H1 (cell line): ENCODE measurements around the gene MAMSTR. TPM values are rescaled to one million over a fixed set of nuclear protein-coding genes. Genes with fewer than 3 reads are reported as not detected.

Experiments used
- ASH2L ChIP-seq: fragments of 200-600, 300-600 bp; sonication (generic); IDR thresholded peaks from one replicate; pipeline ENCODE4 v1.7.1; 2017; ENCODE audit warnings: low read length
- CHD1 ChIP-seq: IDR thresholded peaks from 2 replicates; pipeline ENCODE4 v1.6.1; 2012; ENCODE audit warnings: low read depth, low read length, improper control_type of control experiment
- CTCF ChIP-seq, 3 experiments: IDR thresholded peaks; 1 replicate in 2 of 3; 2 replicates in 1 of 3; pipeline versions ENCODE4 v1.5.1 to v1.6.1; 2011; ENCODE audit warnings: low read length in 3 of 3, mild to moderate bottlenecking in 3 of 3, inconsistent platforms in 2 of 3, low read depth in 1 of 3, moderate library complexity in 1 of 3; ENCODE audit not compliant: insufficient read depth in 1 of 3; ENCODE audit errors: control extremely low read depth in 1 of 3
- HDAC6 ChIP-seq: IDR thresholded peaks from one replicate; pipeline ENCODE4 v1.7.1; 2012; ENCODE audit warnings: low read depth, mild to moderate bottlenecking, inconsistent platforms, low read length, moderate library complexity
- JUN ChIP-seq: IDR thresholded peaks from 2 replicates; pipeline ENCODE4 v1.6.1; 2011; ENCODE audit warnings: low read depth, mild to moderate bottlenecking, improper control_type of control experiment, low read length
- KDM1A ChIP-seq: fragments of 200-600, 300-600 bp; sonication (generic); IDR thresholded peaks from 2 replicates; pipeline ENCODE4 v1.7.1; 2016; ENCODE audit warnings: mild to moderate bottlenecking, low read length, borderline replicate concordance
- POLR2A ChIP-seq, 2 experiments: IDR thresholded peaks; 1 replicate in 1 of 2; 2 replicates in 1 of 2; pipeline ENCODE4 v1.6.1; 2011; ENCODE audit warnings: low read depth in 2 of 2, low read length in 2 of 2, mild to moderate bottlenecking in 2 of 2; ENCODE audit errors: control extremely low read depth in 1 of 2
- polyA plus RNA-seq, 7 experiments: library from polyadenylated mRNA; depleted of rRNA in 3 of 7; stranded (reverse) in 5 of 7; unstranded in 2 of 7; fragments of >200 nt in 5 of 7; fragments of 200-250 nt in 2 of 7; gene quantifications; 1 replicate in 5 of 7; 2 replicates in 1 of 7; 4 replicates in 1 of 7; pipeline versions ENCODE4 v1.2.1 to v1.2.3, GENCODE V29; 2011 to 2013; ENCODE audit warnings: missing spikeins in 2 of 7, mixed read lengths in 2 of 7
- total RNA-seq: library from RNA; stranded (reverse); fragmentation: NEBNext Ultra II Directional; extraction: Animal tissue kit (Norgen Biotek cat#: 25700); gene quantifications from 2 replicates; pipeline ENCODE4 v1.2.1, GENCODE V29; 2021

The MAMSTR gene
- total and polyA plus RNA-seq, 2 of the 8 experiments (the other 6 are each of a cell fraction or from before 2014, with no cell fraction given), result 2.0 to 2.3 TPM

GRCh38 chr19:48663667-48664066 is 55.9 kb downstream of the MAMSTR start (continued):
- TF ChIP-seq POLR2A (IDR thresholded peaks at IDR 0.05; ENCODE audit: control extremely low read depth in 1 of 2, low read depth in 2 of 2, low read length in 2 of 2) (no peak), JUN (no peak), CHD1 (no peak), ASH2L (no peak), HDAC6 (no peak), KDM1A (no peak), CTCF (IDR thresholded peaks at IDR 0.05; ENCODE audit: control extremely low read depth in 1 of 3, insufficient read depth in 1 of 3, low read depth in 1 of 3, low read length in 3 of 3) (no peak)

Other genes starting within 250 kb of the MAMSTR start
- gene LMTK3, start 207.9 kb downstream of the MAMSTR start, total RNA-seq, result 12.4 and 13.6 TPM in 2 replicates
- gene LMTK3, start 207.9 kb downstream of the MAMSTR start, polyA plus RNA-seq (2011; rRNA removed), result 2.7 and 7.3 TPM in 2 replicates
- 0.99 and 1.5 TPM in 2 replicates for gene SULT2B1, start 167.6 kb downstream of the MAMSTR start, total RNA-seq
- 2.6 and 3.8 TPM in 2 replicates for gene SULT2B1, start 167.6 kb downstream of the MAMSTR start, polyA plus RNA-seq (2011; rRNA removed)
- gene SPACA4, start 113.0 kb downstream of the MAMSTR start, total RNA-seq, result not detected in 2 replicates
- not detected in 2 replicates for gene SPACA4, start 113.0 kb downstream of the MAMSTR start, polyA plus RNA-seq (2011; rRNA removed)
- gene FAM83E, start 104.6 kb downstream of the MAMSTR start, total RNA-seq, result 5.3 and 6.5 TPM in 2 replicates
- gene FAM83E, start 104.6 kb downstream of the MAMSTR start, polyA plus RNA-seq (2011; rRNA removed), result 1.8 and 2.5 TPM in 2 replicates
- 1,669 and 1,693 TPM in 2 replicates for gene RPL18, start 100.5 kb downstream of the MAMSTR start, total RNA-seq
- 2,789 and 3,426 TPM in 2 replicates for gene RPL18, start 100.5 kb downstream of the MAMSTR start, polyA plus RNA-seq (2011; rRNA removed)
- 60.9 and 61.6 TPM in 2 replicates for gene SPHK2, start 100.2 kb downstream of the MAMSTR start, total RNA-seq
- gene SPHK2, start 100.2 kb downstream of the MAMSTR start, polyA plus RNA-seq (2011; rRNA removed), result 43.9 and 81.8 TPM in 2 replicates
- 8.3 and 9.9 TPM in 2 replicates for gene DBP, start 82.3 kb downstream of the MAMSTR start, total RNA-seq
- 7.5 and 8.2 TPM in 2 replicates for gene DBP, start 82.3 kb downstream of the MAMSTR start, polyA plus RNA-seq (2011; rRNA removed)
- 51.7 and 53.0 TPM in 2 replicates for gene CA11, start 73.5 kb downstream of the MAMSTR start, total RNA-seq
- 71.4 and 78.9 TPM in 2 replicates for gene CA11, start 73.5 kb downstream of the MAMSTR start, polyA plus RNA-seq (2011; rRNA removed)
- 0.15 and 0.47 TPM in 2 replicates for gene NTN5, start 46.7 kb downstream of the MAMSTR start, total RNA-seq
- gene NTN5, start 46.7 kb downstream of the MAMSTR start, polyA plus RNA-seq (2011; rRNA removed), result 0.80 and 0.85 TPM in 2 replicates
- gene FUT2, start 23.8 kb downstream of the MAMSTR start, total RNA-seq, result 5.0 and 7.0 TPM in 2 replicates
- gene FUT2, start 23.8 kb downstream of the MAMSTR start, polyA plus RNA-seq (2011; rRNA removed), result 5.6 and 8.2 TPM in 2 replicates
- 8.7 and 9.3 TPM in 2 replicates for gene RASIP1, start 20.9 kb upstream of the MAMSTR start, total RNA-seq
- gene RASIP1, start 20.9 kb upstream of the MAMSTR start, polyA plus RNA-seq (2011; rRNA removed), result 11.4 and 16.4 TPM in 2 replicates
- gene IZUMO1, start 27.2 kb upstream of the MAMSTR start, total RNA-seq, result 1.7 and 1.8 TPM in 2 replicates
- 0.33 and 0.46 TPM in 2 replicates for gene IZUMO1, start 27.2 kb upstream of the MAMSTR start, polyA plus RNA-seq (2011; rRNA removed)
- gene FUT1, start 32.9 kb upstream of the MAMSTR start, total RNA-seq, result 12.2 and 12.9 TPM in 2 replicates
- 7.4 and 12.4 TPM in 2 replicates for gene FUT1, start 32.9 kb upstream of the MAMSTR start, polyA plus RNA-seq (2011; rRNA removed)
- gene FGF21, start 35.8 kb upstream of the MAMSTR start, total RNA-seq, result 0.48 TPM in 1 of 2 replicates, not detected in the other
- 0.80 and 2.2 TPM in 2 replicates for gene FGF21, start 35.8 kb upstream of the MAMSTR start, polyA plus RNA-seq (2011; rRNA removed)
- gene BCAT2, start 91.3 kb upstream of the MAMSTR start, total RNA-seq, result 42.5 and 44.5 TPM in 2 replicates
- gene BCAT2, start 91.3 kb upstream of the MAMSTR start, polyA plus RNA-seq (2011; rRNA removed), result 48.7 and 77.3 TPM in 2 replicates
- gene HSD17B14, start 116.8 kb upstream of the MAMSTR start, total RNA-seq, result 8.4 and 9.7 TPM in 2 replicates
- gene HSD17B14, start 116.8 kb upstream of the MAMSTR start, polyA plus RNA-seq (2011; rRNA removed), result 25.5 and 32.7 TPM in 2 replicates
- 16.8 and 18.0 TPM in 2 replicates for gene PLEKHA4, start 148.9 kb upstream of the MAMSTR start, total RNA-seq
- gene PLEKHA4, start 148.9 kb upstream of the MAMSTR start, polyA plus RNA-seq (2011; rRNA removed), result 8.2 and 14.1 TPM in 2 replicates
- gene PPP1R15A, start 152.7 kb upstream of the MAMSTR start, total RNA-seq, result 12.8 and 14.0 TPM in 2 replicates
- 4.1 and 8.6 TPM in 2 replicates for gene PPP1R15A, start 152.7 kb upstream of the MAMSTR start, polyA plus RNA-seq (2011; rRNA removed)
- 1.0 and 1.1 TPM in 2 replicates for gene TULP2, start 179.0 kb upstream of the MAMSTR start, total RNA-seq
- gene TULP2, start 179.0 kb upstream of the MAMSTR start, polyA plus RNA-seq (2011; rRNA removed), result 0.95 and 1.8 TPM in 2 replicates
- 106 and 111 TPM in 2 replicates for gene NUCB1, start 180.6 kb upstream of the MAMSTR start, total RNA-seq
- gene NUCB1, start 180.6 kb upstream of the MAMSTR start, polyA plus RNA-seq (2011; rRNA removed), result 121 and 178 TPM in 2 replicates
- 2.2 and 2.7 TPM in 2 replicates for gene DHDH, start 214.0 kb upstream of the MAMSTR start, total RNA-seq
- 2.8 and 2.9 TPM in 2 replicates for gene DHDH, start 214.0 kb upstream of the MAMSTR start, polyA plus RNA-seq (2011; rRNA removed)
- gene BAX, start 235.2 kb upstream of the MAMSTR start, total RNA-seq, result 257 and 295 TPM in 2 replicates
- 346 and 750 TPM in 2 replicates for gene BAX, start 235.2 kb upstream of the MAMSTR start, polyA plus RNA-seq (2011; rRNA removed)
- gene FTL, start 245.6 kb upstream of the MAMSTR start, total RNA-seq, result 1,751 and 1,764 TPM in 2 replicates
- gene FTL, start 245.6 kb upstream of the MAMSTR start, polyA plus RNA-seq (2011; rRNA removed), result 2,427 and 3,043 TPM in 2 replicates